SU-DHL-6 (cell line): ENCODE measurements around the gene MICAL3.
"Not testable (repeated sequence)": the region's sequence is repeated elsewhere in the genome, so short reads cannot be mapped to it uniquely, and the experiment has no call there.

Experiments
- H2AFZ ChIP-seq: fragments of 200-600 bp; sonication (generic); 2 replicates; pipeline ENCODE4 v1.6.1; 2014; ENCODE audit warnings: low read depth, mild to moderate bottlenecking, moderate library complexity, mixed read lengths, antibody characterized with exemption, low read length; ENCODE audit not compliant: severe bottlenecking
- H3F3A ChIP-seq: fragments of 200-600 bp; shearing (Covaris generic); 2 replicates; pipeline ENCODE4 v1.6.0; 2016; ENCODE audit warnings: antibody characterized with exemption, mild to moderate bottlenecking; ENCODE audit not compliant: insufficient read depth
- H3K27ac ChIP-seq: fragments of 200-600 bp; sonication (generic); 2 replicates; pipeline ENCODE4 v1.5.1; 2016; ENCODE audit warnings: low read depth, mild to moderate bottlenecking, low read length, moderate library complexity, mixed read lengths
- H3K27me3 ChIP-seq: fragments of 200-600 bp; sonication (generic), shearing (Covaris generic); 2 replicates; pipeline ENCODE4 v1.6.0; 2014; ENCODE audit warnings: mild to moderate bottlenecking, low read length
- H3K36me3 ChIP-seq: fragments of 200-600 bp; sonication (generic); 2 replicates; pipeline ENCODE4 v1.6.1; 2014; ENCODE audit warnings: mild to moderate bottlenecking, low read length, mixed read lengths
- H3K4me2 ChIP-seq: fragments of 300-600, 200-600 bp; shearing (Covaris generic), sonication (generic); 2 replicates; pipeline ENCODE4 v1.6.0; 2014; ENCODE audit warnings: low read length, low read depth, mild to moderate bottlenecking; ENCODE audit not compliant: poor library complexity, severe bottlenecking
- H3K4me3 ChIP-seq: fragments of 200-600 bp; sonication (generic); 2 replicates; pipeline ENCODE4 v1.5.1; 2014; ENCODE audit warnings: antibody characterized with exemption, low read length, mild to moderate bottlenecking, mixed read lengths; ENCODE audit not compliant: insufficient read depth, poor library complexity, severe bottlenecking
- H3K79me2 ChIP-seq: fragments of 200-600 bp; sonication (generic); 2 replicates; pipeline ENCODE4 v1.6.1; 2014; ENCODE audit warnings: mild to moderate bottlenecking, low read length, moderate library complexity; ENCODE audit not compliant: insufficient read depth
- H3K9ac ChIP-seq: fragments of 200-600 bp; sonication (generic); 2 replicates; pipeline ENCODE4 v1.7.0; 2014; ENCODE audit warnings: mild to moderate bottlenecking, low read length
- H3K9me2 ChIP-seq: fragments of 200-600 bp; sonication (generic); replicated peaks from 2 replicates; pipeline ENCODE4 v1.6.1; 2014; ENCODE audit warnings: low read length; ENCODE audit not compliant: insufficient read depth
- H3K9me3 ChIP-seq: fragments of 200-600 bp; sonication (generic); 2 replicates; pipeline ENCODE4 v1.6.1; 2014; ENCODE audit warnings: low read length, mixed read lengths; ENCODE audit not compliant: insufficient read depth
- H4K20me1 ChIP-seq: fragments of 200-600 bp; sonication (generic); 2 replicates; pipeline ENCODE4 v1.6.1; 2014; ENCODE audit warnings: low read depth, mild to moderate bottlenecking, antibody characterized with exemption, low read length, moderate library complexity, mixed read lengths
- CTCF ChIP-seq: fragments of 200-600 bp; sonication (generic); IDR thresholded peaks from one replicate; pipeline ENCODE4 v1.5.1; 2017; ENCODE audit warnings: antibody characterized with exemption, mild to moderate bottlenecking, low read length, moderate library complexity; ENCODE audit not compliant: insufficient read depth, poor library complexity, severe bottlenecking
- EZH2phosphoT487 ChIP-seq: fragments of 200-600 bp; sonication (generic), shearing (Covaris generic); conservative IDR thresholded peaks from 2 replicates; pipeline ENCODE4 v1.6.1; 2018; ENCODE audit warnings: mild to moderate bottlenecking, antibody characterized with exemption, low read length, moderate library complexity, mixed read lengths

MICAL3 gene

DNA sequence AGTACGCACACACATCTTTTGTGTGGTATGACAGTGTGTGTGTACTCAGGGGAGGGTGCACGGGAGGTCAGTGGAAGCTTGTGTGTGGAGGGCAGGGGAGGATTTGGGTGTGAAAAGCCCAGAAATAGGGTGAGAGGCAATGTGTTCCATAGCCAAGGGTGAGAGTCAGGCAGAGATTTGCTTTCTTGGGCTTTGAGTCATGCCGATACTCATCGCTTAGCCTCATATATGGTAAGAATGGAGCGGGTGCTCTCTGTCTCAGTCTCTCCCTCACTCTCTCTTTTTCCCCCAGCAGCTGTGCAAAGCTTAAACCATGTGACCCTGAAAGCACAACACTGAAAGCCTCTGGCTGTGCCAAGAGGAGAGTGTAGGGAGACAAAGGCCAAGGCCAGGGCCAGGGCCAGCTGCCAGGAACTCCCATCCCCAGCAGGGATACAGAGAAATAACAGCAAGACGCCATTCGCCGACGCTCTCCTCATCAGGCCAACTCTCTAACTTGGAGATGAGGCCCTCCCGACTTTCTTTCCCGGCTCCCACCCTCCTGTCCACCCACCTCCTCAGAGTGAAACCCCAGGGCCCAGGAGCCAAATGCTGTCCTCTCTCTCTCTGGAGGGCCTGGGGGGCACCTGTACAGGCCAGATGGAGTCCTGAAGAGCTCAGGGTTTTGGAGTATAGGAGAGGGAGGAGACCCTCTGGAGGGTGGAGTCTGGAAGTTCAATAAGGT lies 20.3 kb upstream of the MICAL3 start:
- Histone ChIP-seq H3K9me3 (no peaks in the 10 kb centered on the region), H3F3A (no peaks in the 10 kb centered on the region), H3K27ac (no peak overlapping the region), H2AFZ (no peak overlapping the region), H3K4me3 (no peak overlapping the region), H3K9me2 (no peaks in the 10 kb centered on the region), H3K4me2 (no peak overlapping the region), H3K79me2 (no peaks in the 10 kb centered on the region), H3K27me3 (no peaks in the 10 kb centered on the region), H3K9ac (no peak overlapping the region), H3K36me3 (no peaks in the 10 kb centered on the region), H4K20me1 (no peaks in the 10 kb centered on the region)
- TF ChIP-seq EZH2phosphoT487 (no peak), CTCF (no peak)

DNA sequence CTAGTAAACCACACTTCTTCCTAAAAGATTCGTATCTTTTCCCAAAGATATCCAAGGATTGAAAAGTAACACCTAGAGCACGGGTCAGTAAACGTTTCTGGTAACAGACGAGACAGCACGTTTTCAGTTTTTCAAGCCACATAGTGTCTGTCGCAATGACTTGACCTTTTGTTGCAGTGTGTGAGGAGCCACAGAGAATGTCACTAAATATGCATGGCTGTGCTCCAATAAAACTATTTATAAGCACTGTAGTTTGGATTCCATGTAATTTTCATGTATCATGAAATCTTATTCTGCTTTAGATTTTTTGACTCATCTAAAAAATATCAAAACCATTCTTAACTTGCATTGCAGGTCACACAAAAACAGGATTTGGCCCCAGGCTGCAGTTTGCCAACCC lies 18.3 kb upstream of the MICAL3 start:
- Histone ChIP-seq H3K79me2 (no peaks in the 10 kb centered on the region), H3K36me3 (no peaks in the 10 kb centered on the region), H3K9me2 (no peaks in the 10 kb centered on the region), H4K20me1 (no peaks in the 10 kb centered on the region), H3K9me3 (no peaks in the 10 kb centered on the region), H3K27ac (no peak overlapping the region), H3F3A (no peaks in the 10 kb centered on the region), H3K4me3 (no peak overlapping the region), H2AFZ (no peak overlapping the region), H3K27me3 (no peaks in the 10 kb centered on the region), H3K4me2 (no peak overlapping the region), H3K9ac (no peak overlapping the region)
- no peak for TF ChIP-seq CTCF
- TF ChIP-seq EZH2phosphoT487 = no peak

DNA sequence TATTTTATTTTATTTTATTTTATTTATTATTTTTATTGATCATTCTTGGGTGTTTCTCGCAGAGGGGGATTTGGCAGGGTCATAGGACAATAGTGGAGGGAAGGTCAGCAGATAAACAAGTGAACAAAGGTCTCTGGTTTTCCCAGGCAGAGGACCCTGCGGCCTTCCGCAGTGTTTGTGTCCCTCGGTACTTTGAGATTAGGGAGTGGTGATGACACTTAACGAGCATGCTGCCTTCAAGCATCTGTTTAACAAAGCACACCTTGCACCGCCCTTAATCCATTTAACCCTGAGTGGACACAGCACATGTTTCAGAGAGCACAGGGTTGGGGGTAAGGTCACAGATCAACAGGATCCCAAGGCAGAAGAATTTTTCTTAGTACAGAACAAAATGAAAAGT lies 16.5 kb upstream of the MICAL3 start:
- not testable (repeated sequence) for H2AFZ ChIP-seq, H3K4me2 ChIP-seq, H3K9me3 ChIP-seq, H4K20me1 ChIP-seq, H3K79me2 ChIP-seq, H3K9me2 ChIP-seq, H3K9ac ChIP-seq, H3K27ac ChIP-seq, H3K4me3 ChIP-seq, H3F3A ChIP-seq, H3K27me3 ChIP-seq, H3K36me3 ChIP-seq

DNA sequence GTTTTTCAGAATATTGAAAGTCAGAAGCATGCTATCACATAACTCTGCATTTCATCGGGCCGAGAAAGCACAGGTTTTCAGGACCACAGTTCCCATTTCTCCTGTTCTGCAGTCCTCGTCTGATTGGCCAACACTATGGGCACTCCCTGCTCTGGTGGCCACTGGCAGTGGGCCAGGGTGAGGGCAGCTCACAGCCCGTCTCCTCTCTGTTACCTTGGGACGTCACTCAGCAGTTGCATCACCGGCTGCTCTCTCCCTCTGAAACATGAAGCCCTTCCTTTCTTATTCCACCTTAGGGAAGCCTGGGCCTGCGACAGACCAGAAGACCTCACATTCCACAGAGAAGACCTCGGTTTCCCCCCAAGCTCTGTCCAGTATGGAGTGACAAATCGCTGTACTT lies 11.4 kb upstream of the MICAL3 start:
- no peaks in the 10 kb centered on the region for H3K9me3 ChIP-seq
- H3K27me3 ChIP-seq = no peaks in the 10 kb centered on the region
- no peaks in the 10 kb centered on the region for H3K36me3 ChIP-seq
- H3F3A ChIP-seq = no peaks in the 10 kb centered on the region
- no peaks in the 10 kb centered on the region for H3K9me2 ChIP-seq
- no peak for TF ChIP-seq CTCF
- TF ChIP-seq EZH2phosphoT487 = no peak
- H3K27ac ChIP-seq = no peak overlapping the region
- H3K9ac ChIP-seq = no peak overlapping the region
- no peaks in the 10 kb centered on the region for H4K20me1 ChIP-seq
- H3K79me2 ChIP-seq = no peaks in the 10 kb centered on the region
- H3K4me3 ChIP-seq = no peak overlapping the region
- no peak overlapping the region for H3K4me2 ChIP-seq
- H2AFZ ChIP-seq = no peak overlapping the region
